ENCODE results near the gene NOG.

- TF ChIP-seq HEYL (CRISPR knock-in tag; IDR thresholded peaks at IDR 0.05) (no peak), POLR2A (IDR thresholded peaks at IDR 0.05; ENCODE audit: low read length) (no peak), CTCF (IDR thresholded peaks at IDR 0.05) (no peak), MAZ (IDR thresholded peaks at IDR 0.05; ENCODE audit: borderline replicate concordance, low read depth, low read length) (no peak), REST (IDR thresholded peaks at IDR 0.05) (no peak), MAX (IDR thresholded peaks at IDR 0.05) (no peak), NR3C1 (IDR thresholded peaks at IDR 0.05) (no peak), NFE2L2 (conservative IDR thresholded peaks at IDR 0.05; ENCODE audit: low read length) (no peak), SMC3 (IDR thresholded peaks at IDR 0.05) (no peak), BHLHE40 (IDR thresholded peaks at IDR 0.05; ENCODE audit: low read depth, low read length) (no peak), CHD2 (IDR thresholded peaks at IDR 0.05; ENCODE audit: low read length, partially characterized antibody) (no peak), RFX5 (IDR thresholded peaks at IDR 0.05) (no peak)
These were observed 35.4 kb upstream of the NOG start for GRCh38 chr17:56558088-56558487.

All from A549 (cell line).